ENCODE data around the gene FNIP1. TPM values are rescaled to one million over a fixed set of nuclear protein-coding genes. Genes with fewer than 3 reads are reported as not detected.

FNIP1 gene
- total RNA-seq, 2 donors from 2014 or later: 44.1 to 49.5 TPM

GRCh38 chr5:131709043-131709442 lies 87.8 kb downstream of the FNIP1 start:
- intact Hi-C loops (cut with DNase I): no loop called here
- 66% methylated on average over 3 of the region's 3 CpGs for WGBS
- Histone ChIP-seq H3K4me1 (replicated peaks) (no peaks in the 10 kb centered on the region), H3K27ac (no peak overlapping the region), H3K4me3 (no peak overlapping the region), H3K27me3 (replicated peaks; ENCODE audit: insufficient read depth) (no peaks in the 10 kb centered on the region), H3K36me3 (no peaks in the 10 kb centered on the region), H3K9me3 (no peaks in the 10 kb centered on the region)
- TF ChIP-seq POLR2AphosphoS5 (IDR thresholded peaks at IDR 0.05) (no peak), POLR2A (IDR thresholded peaks at IDR 0.05) (no peak), CTCF (IDR thresholded peaks at IDR 0.05) (no peak)
- no peak for DNase-seq (ENCODE audit: low spot score)

GRCh38 chr5:131706281-131706680 lies 90.5 kb downstream of the FNIP1 start:
- TF ChIP-seq POLR2AphosphoS5 (IDR thresholded peaks at IDR 0.05) (no peak), CTCF (IDR thresholded peaks at IDR 0.05) (no peak), POLR2A (IDR thresholded peaks at IDR 0.05) (no peak)
- Histone ChIP-seq H3K9me3 (no peaks in the 10 kb centered on the region), H3K27me3 (replicated peaks; ENCODE audit: insufficient read depth) (no peaks in the 10 kb centered on the region), H3K4me3 (no peak overlapping the region), H3K4me1 (replicated peaks) (no peaks in the 10 kb centered on the region), H3K27ac (no peak overlapping the region), H3K36me3 (peaks cover 0 to 5% of the 10 kb centered on the region in 2 donors)
- 93% methylated on average over 5 of the region's 5 CpGs for WGBS
- no peak for DNase-seq (ENCODE audit: low spot score)
- intact Hi-C loops (cut with DNase I): no loop called here

GRCh38 chr5:131694926-131695325 lies 101.9 kb downstream of the FNIP1 start:
- Histone ChIP-seq H3K4me1 (replicated peaks) (no peaks in the 10 kb centered on the region), H3K4me3 (no peak overlapping the region), H3K27ac (no peak overlapping the region), H3K27me3 (replicated peaks; ENCODE audit: insufficient read depth) (no peaks in the 10 kb centered on the region), H3K9me3 (no peaks in the 10 kb centered on the region), H3K36me3 (no peaks in the 10 kb centered on the region)
- DNase-seq (ENCODE audit: low spot score): no peak
- intact Hi-C loops (cut with DNase I): no loop called here
- TF ChIP-seq POLR2AphosphoS5 (IDR thresholded peaks at IDR 0.05): no peak
- TF ChIP-seq CTCF (IDR thresholded peaks at IDR 0.05): no peak
- TF ChIP-seq POLR2A (IDR thresholded peaks at IDR 0.05): no peak
- WGBS: 96% methylated on average over 4 of the region's 4 CpGs

GRCh38 chr5:131693894-131694293 lies 102.9 kb downstream of the FNIP1 start:
- no peak for DNase-seq (ENCODE audit: low spot score)
- no peaks in the 10 kb centered on the region for H3K36me3 ChIP-seq
- H3K4me1 ChIP-seq (replicated peaks): no peaks in the 10 kb centered on the region

More at GRCh38 chr5:131693894-131694293, 102.9 kb downstream of the FNIP1 start:
- Histone ChIP-seq H3K27ac (no peak overlapping the region), H3K27me3 (replicated peaks; ENCODE audit: insufficient read depth) (no peaks in the 10 kb centered on the region), H3K9me3 (no peaks in the 10 kb centered on the region), H3K4me3 (no peak overlapping the region)
- intact Hi-C loops (cut with DNase I): no loop called here
- no peak for TF ChIP-seq POLR2AphosphoS5 (IDR thresholded peaks at IDR 0.05)
- no peak for TF ChIP-seq POLR2A (IDR thresholded peaks at IDR 0.05)
- no peak for TF ChIP-seq CTCF (IDR thresholded peaks at IDR 0.05)
- WGBS: 93% methylated on average over 1 of the region's 1 CpG
